B cell (primary cell): Measurements from ENCODE around the gene KLHL6. TPM values are rescaled to one million over a fixed set of nuclear protein-coding genes. Genes with fewer than 3 reads are reported as not detected.

Source experiments
- ATAC-seq: fragments of 200-7000 bp; cut with Tn5 transposase; one replicate; pipeline ENCODE4 v1.10.0; 2021; ENCODE audit warnings: low read depth, mild to moderate bottlenecking, moderate number of reproducible peaks, moderate library complexity
- CTCF ChIA-PET: fragments of 350-600 bp; sonication (Branson Sonifier 250); formaldehyde crosslinking; loops from one replicate; lab custom pipeline; 2021; ENCODE audit warnings: antibody characterized with exemption, inconsistent platforms; lab: Charles Lee
- POLR2A ChIA-PET: fragments of 350-600 bp; sonication (Branson Sonifier 250); formaldehyde crosslinking; loops from one replicate; lab custom pipeline; 2021; ENCODE audit warnings: antibody characterized with exemption; lab: Charles Lee
- DNase-seq: peaks from one replicate; pipeline ENCODE4 v3.0.0; 2013
- H2AFZ ChIP-seq: 2 replicates; pipeline ENCODE4 v1.6.1; 2012; ENCODE audit warnings: mild to moderate bottlenecking, low read depth, low read length; ENCODE audit not compliant: insufficient read depth, poor library complexity, severe bottlenecking
- H3K27ac ChIP-seq, 2 donors: 1 replicate in 1 of 2; 2 replicates in 1 of 2; pipeline ENCODE4 v1.5.1; 2012 to 2013; ENCODE audit warnings: low read length in 2 of 2, mild to moderate bottlenecking in 2 of 2, moderate library complexity in 1 of 2
- H3K27me3 ChIP-seq, 4 experiments: fragments of 200-600 bp in 1 of 4; sonication (generic) in 1 of 4; replicated peaks in 1 of 4; 1 replicate in 2 of 4; 2 replicates in 2 of 4; pipeline versions ENCODE4 v1.6.1 to v1.7.0; 2013 to 2016; ENCODE audit warnings: low read length in 3 of 4, mild to moderate bottlenecking in 2 of 4, mixed read lengths in 1 of 4, moderate library complexity in 1 of 4; ENCODE audit not compliant: insufficient read depth in 4 of 4, control insufficient read depth in 3 of 4; ENCODE audit errors: control extremely low read depth in 1 of 4
- H3K36me3 ChIP-seq, 2 experiments: replicated peaks in 1 of 2; 1 replicate in 1 of 2; 2 replicates in 1 of 2; pipeline versions ENCODE4 v1.6.1 to v1.7.1; 2013; ENCODE audit warnings: low read length in 1 of 2; ENCODE audit not compliant: insufficient read depth in 2 of 2, control insufficient read depth in 1 of 2; ENCODE audit errors: control extremely low read depth in 1 of 2, extremely low read depth in 1 of 2
- H3K4me1 ChIP-seq, 2 donors: fragments of 200-600 bp in 1 of 2; sonication (generic) in 1 of 2; 1 replicate in 1 of 2; 2 replicates in 1 of 2; pipeline versions ENCODE4 v1.5.1 to v1.6.1; 2013 to 2017; ENCODE audit warnings: low read length in 2 of 2; ENCODE audit not compliant: control insufficient read depth in 2 of 2, insufficient read depth in 2 of 2
- H3K4me2 ChIP-seq: replicated peaks from 2 replicates; pipeline ENCODE3; 2012; ENCODE audit warnings: mild to moderate bottlenecking, low read depth, low read length; ENCODE audit not compliant: poor library complexity, severe bottlenecking
- H3K4me3 ChIP-seq, 5 experiments: fragments of 200-600 bp in 1 of 5; sonication (generic) in 1 of 5; 1 replicate in 3 of 5; 2 replicates in 2 of 5; pipeline versions ENCODE4 v1.5.1 to v1.7.0; 2011 to 2016; ENCODE audit warnings: low read length in 4 of 5, mild to moderate bottlenecking in 4 of 5, low read depth in 2 of 5, control low read depth in 1 of 5, moderate library complexity in 1 of 5; ENCODE audit not compliant: insufficient read depth in 1 of 5; ENCODE audit errors: control extremely low read depth in 1 of 5, extremely low read depth in 1 of 5
- H3K79me2 ChIP-seq: fragments of 200-600 bp; sonication (generic); one replicate; pipeline ENCODE4 v1.6.0; 2016; ENCODE audit warnings: low read length; ENCODE audit not compliant: control insufficient read depth, insufficient read depth
- H3K9ac ChIP-seq: fragments of 200-600 bp; sonication (generic); 2 replicates; pipeline ENCODE4 v1.6.1; 2017; ENCODE audit warnings: mild to moderate bottlenecking, low read length, moderate library complexity
- H3K9me3 ChIP-seq, 3 donors: one replicate each; pipeline versions ENCODE4 v1.6.1 to v1.7.1; 2013; ENCODE audit warnings: low read length in 2 of 3; ENCODE audit not compliant: control insufficient read depth in 2 of 3, insufficient read depth in 1 of 3; ENCODE audit errors: control extremely low read depth in 1 of 3
- H4K20me1 ChIP-seq: 2 replicates; pipeline ENCODE4 v1.6.0; 2012; ENCODE audit warnings: mild to moderate bottlenecking, low read length; ENCODE audit not compliant: insufficient read depth, control insufficient read depth, poor library complexity, severe bottlenecking
- H3K27ac Mint-ChIP-seq: one replicate; pipeline ENCODE4 v1.8.0; 2021; ENCODE audit warnings: mixed read lengths
- H3K27me3 Mint-ChIP-seq: one replicate; pipeline ENCODE4 v1.8.0; 2021; ENCODE audit warnings: mixed read lengths
- H3K4me1 Mint-ChIP-seq: one replicate; pipeline ENCODE4 v1.8.0; 2021; ENCODE audit warnings: mixed read lengths
- H3K4me3 Mint-ChIP-seq: one replicate; pipeline ENCODE4 v1.8.0; 2021; ENCODE audit warnings: mixed read lengths
- H3K9me3 Mint-ChIP-seq: one replicate; pipeline ENCODE4 v1.8.0; 2022; ENCODE audit warnings: mixed read lengths; ENCODE audit not compliant: insufficient read depth
- EZH2 ChIP-seq: IDR thresholded peaks from 2 replicates; pipeline ENCODE4 v1.6.1; 2012; ENCODE audit warnings: borderline replicate concordance, low read depth, mild to moderate bottlenecking, moderate library complexity, low read length; ENCODE audit not compliant: insufficient read depth, poor library complexity, severe bottlenecking
- WGBS: methylation state at CpG from one replicate; pipeline ENCODE4 v1.1.5; 2013; ENCODE audit warnings: missing lambda C conversion rate; ENCODE audit not compliant: insufficient coverage; 5-methylcytosine and 5-hydroxymethylcytosine counted together
- intact Hi-C: fragments of 100-400 bp; cut with micrococcal nuclease; formaldehyde crosslinking; loops from one replicate; pipeline ENCODE4 v1.10.0; 2022
- polyA plus RNA-seq: library from polyadenylated mRNA; depleted of rRNA; stranded (reverse); fragments of >200 nt; gene quantifications from 2 replicates; pipeline ENCODE4 v1.2.3, GENCODE V29; 2012
- total RNA-seq, 2 donors: library from RNA; stranded (reverse); fragments of 120-200 nt in 1 of 2; gene quantifications; 1 replicate in 1 of 2; 2 replicates in 1 of 2; pipeline versions ENCODE4 v1.2.3 to v1.2.4, GENCODE V29; 2013 to 2022
- TF ChIP-seq, protein P1 (sequence below): fragments of 200-600 bp; IDR thresholded peaks from one replicate; pipeline ENCODE4 v1.8.0; 2022; ENCODE audit warnings: antibody characterized with exemption, mild to moderate bottlenecking

The KLHL6 gene
- total and polyA plus RNA-seq, 2 donors (not counting 1 experiment from before 2014, with no cell fraction given) = 29.6 to 69.7 TPM

DNA sequence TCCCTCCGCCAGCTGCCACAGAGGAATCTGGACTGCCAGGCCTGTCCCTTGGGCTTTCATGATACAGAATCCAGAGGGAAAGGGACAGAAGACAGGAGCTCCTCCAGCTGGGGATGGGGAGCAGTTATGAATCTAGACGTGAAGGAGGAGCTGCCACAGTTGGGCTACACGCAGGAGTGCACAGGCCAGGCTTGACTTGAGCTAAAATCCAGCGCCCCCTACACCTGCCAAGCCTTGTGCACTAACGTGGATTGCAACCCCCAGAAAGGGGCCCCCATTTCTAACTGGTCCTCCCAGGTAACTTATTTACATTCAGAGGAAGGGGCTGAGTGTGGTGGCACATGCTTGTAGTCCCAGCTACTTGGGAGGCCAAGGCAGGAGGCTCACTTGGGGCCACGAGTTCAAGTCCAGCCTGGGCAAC lies 14.3 kb downstream of the KLHL6 start:
- ATAC-seq = no peak
- peak overlapping the region; percentile 94 for H3K27ac Mint-ChIP-seq
- TF ChIP-seq, protein P1, sequence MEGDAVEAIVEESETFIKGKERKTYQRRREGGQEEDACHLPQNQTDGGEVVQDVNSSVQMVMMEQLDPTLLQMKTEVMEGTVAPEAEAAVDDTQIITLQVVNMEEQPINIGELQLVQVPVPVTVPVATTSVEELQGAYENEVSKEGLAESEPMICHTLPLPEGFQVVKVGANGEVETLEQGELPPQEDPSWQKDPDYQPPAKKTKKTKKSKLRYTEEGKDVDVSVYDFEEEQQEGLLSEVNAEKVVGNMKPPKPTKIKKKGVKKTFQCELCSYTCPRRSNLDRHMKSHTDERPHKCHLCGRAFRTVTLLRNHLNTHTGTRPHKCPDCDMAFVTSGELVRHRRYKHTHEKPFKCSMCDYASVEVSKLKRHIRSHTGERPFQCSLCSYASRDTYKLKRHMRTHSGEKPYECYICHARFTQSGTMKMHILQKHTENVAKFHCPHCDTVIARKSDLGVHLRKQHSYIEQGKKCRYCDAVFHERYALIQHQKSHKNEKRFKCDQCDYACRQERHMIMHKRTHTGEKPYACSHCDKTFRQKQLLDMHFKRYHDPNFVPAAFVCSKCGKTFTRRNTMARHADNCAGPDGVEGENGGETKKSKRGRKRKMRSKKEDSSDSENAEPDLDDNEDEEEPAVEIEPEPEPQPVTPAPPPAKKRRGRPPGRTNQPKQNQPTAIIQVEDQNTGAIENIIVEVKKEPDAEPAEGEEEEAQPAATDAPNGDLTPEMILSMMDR = no peak
- TF ChIP-seq EZH2 = no peak
- CTCF ChIA-PET = interaction anchor here (0.7 to 3.4 kb wide), 10 partner anchors 11 to 226 kb away, joined by 3 to 19 read pairs (median 5); no protein-coding TSS in a partner anchor
- Histone ChIP-seq H3K27ac (peak overlapping the region; percentile 64 to 75), H3K4me3 (peak overlapping the region in 3 of 5 experiments; percentile 24 to 38 (median 29)), H3K36me3 (peaks cover 0 to 6% of the 10 kb centered on the region in 2 experiments), H3K4me1 (peaks cover 67 to 93% of the 10 kb centered on the region in 2 donors), H4K20me1 (peaks cover 86% of the 10 kb centered on the region), H2AFZ (peak overlapping the region; percentile 17), H3K9me3 (no peaks in the 10 kb centered on the region), H3K4me2 (peak overlapping the region; percentile 54), H3K79me2 (peaks cover 93% of the 10 kb centered on the region), H3K27me3 (no peaks in the 10 kb centered on the region), H3K9ac (peak overlapping the region; percentile 2)
- H3K4me1 Mint-ChIP-seq = peaks cover 94% of the 10 kb centered on the region
- intact Hi-C loops = loop anchor here (1.0 to 2.0 kb wide), 3 partner anchors 14 to 95 kb away; partner anchors contain the start of gene KLHL6
- H3K27me3 Mint-ChIP-seq = no peaks in the 10 kb centered on the region
- H3K4me3 Mint-ChIP-seq = peak overlapping the region; percentile 80
- peak; percentile 47 for DNase-seq
- POLR2A ChIA-PET = interaction anchor here (0.8 to 2.4 kb wide), 4 partner anchors 11 to 28 kb away, joined by 3 to 11 read pairs (median 8); partner anchors contain the start of gene KLHL6
- no peaks in the 10 kb centered on the region for H3K9me3 Mint-ChIP-seq
- 43% methylated on average over 2 of the region's 6 CpGs for WGBS
